Middle frontal gyrus (tissue), 1 donor: ENCODE measurements around the gene THEM5.
"Not testable (repeated sequence)": the region's sequence is repeated elsewhere in the genome, so short reads cannot be mapped to it uniquely, and the experiment has no call there.

Experiments used
- DNase-seq: peaks from one replicate; pipeline ENCODE4 v3.0.0-alpha.2; 2015; ENCODE audit warnings: low spot score; ENCODE audit errors: extremely low spot score

Gene THEM5, protein sequence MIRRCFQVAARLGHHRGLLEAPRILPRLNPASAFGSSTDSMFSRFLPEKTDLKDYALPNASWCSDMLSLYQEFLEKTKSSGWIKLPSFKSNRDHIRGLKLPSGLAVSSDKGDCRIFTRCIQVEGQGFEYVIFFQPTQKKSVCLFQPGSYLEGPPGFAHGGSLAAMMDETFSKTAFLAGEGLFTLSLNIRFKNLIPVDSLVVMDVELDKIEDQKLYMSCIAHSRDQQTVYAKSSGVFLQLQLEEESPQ

DNA sequence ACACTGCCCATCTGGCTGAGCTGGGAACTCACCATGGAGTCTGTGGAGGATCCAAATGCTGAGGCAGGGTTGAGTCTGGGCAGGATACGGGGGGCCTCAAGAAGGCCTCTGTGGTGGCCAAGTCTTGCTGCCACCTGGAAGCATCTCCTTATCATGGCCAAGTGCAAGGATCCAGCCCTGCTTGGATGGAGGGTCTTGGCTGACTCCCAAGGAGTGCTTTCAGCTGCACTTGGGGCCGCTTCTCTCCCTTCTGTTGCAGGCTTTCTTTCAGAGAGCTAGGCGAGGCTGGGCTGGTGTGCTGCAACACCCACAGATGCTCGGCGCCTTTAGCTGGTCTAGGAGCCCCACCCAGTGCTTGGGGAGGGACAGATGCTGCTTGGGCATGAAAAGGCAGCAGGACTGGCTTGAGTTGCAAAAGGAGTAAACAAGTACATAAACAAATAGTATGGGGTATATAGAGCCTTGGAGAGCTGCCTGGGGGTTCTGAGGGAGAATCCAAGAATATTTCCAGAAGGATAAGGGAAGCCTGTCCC lies at the start of gene THEM5:
THEM5 (minus strand) TSS at position 302 of the 533 bp plus-strand sequence; CDS start at position 155, 147 bp downstream.
- DNase-seq: no peak

DNA sequence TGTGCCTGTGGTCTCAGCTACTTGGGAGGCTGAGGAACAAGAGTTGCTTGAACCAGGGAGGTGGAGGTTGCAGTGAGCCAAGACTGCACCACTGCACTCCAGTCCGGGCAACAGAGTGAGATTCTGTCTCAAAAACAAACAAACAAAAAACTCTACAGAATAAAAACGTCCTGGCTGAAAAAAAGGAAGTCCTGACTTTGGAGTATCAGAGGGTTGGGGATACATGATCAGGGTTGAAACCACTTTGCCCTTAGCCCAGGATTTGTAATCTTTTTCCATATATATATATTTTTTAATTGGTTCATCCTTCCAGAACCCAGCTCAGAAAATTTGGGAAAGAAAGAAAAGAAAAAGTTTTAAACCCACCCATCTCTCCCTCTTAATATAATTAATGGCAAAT lies 49.3 kb upstream of the THEM5 start:
- no peak for DNase-seq

DNA sequence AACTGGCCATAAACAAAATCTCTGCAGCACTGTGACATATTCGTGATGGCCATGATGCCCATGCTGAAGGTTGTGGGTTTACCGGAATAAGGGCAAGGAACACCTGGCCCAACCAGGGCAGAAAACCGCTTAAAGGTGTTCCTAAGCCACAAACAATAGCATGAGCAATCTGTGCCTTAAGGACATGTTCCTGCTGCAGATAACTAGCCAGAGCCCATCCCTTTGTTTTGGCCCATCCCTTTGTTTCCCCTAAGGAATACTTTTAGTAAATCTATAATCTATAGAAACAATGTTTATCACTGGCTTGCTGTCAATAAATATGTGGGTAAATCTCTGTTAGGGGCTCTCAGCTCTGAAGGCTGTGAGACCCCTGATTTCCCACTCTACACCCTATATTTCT lies 47.3 kb upstream of the THEM5 start:
- not testable (repeated sequence) for DNase-seq

DNA sequence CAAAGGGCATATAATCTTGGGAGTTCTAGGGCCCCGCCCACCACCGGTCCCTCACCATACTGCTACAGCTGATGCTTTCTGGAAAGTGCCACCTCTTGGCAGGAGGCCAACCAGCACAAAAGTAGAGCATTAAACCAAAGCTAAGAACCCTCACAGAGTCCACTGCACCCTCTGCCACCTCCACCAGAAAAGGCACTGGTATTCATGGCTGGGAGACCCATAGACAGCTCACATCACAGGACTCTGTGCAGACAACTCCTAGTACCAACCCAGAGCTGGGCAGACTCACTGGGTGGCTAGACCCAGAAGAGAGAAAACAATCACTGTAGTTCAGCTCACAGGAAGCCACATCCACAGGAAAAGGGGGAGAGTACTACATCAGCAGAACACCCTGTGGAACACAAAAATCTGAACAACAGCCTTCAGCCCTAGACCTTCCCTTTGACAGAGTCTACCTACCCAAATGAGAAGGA lies 45.0 kb upstream of the THEM5 start:
- DNase-seq: no peak

DNA sequence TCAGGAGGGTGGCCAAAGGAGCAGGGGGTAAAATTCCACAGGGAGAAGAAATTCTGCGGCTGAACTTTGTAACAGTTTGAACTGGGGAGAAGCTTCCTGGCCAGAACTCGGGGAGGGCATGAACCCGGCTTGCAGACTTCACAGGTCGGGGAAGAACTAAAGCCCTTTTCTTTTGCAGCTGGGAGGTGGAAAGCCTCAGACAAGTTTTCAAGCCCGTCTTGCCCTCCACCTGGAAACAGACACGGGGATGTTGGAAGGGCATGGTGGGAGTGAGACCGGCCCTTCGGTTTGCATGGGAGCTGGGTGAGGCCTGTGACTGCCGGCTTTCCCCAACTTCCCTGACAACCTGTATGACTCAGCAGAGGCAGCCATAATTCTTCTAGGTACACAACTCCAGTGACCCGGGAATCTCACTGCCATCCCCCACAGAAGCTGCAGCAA lies 44.5 kb upstream of the THEM5 start:
- DNase-seq: no peak

DNA sequence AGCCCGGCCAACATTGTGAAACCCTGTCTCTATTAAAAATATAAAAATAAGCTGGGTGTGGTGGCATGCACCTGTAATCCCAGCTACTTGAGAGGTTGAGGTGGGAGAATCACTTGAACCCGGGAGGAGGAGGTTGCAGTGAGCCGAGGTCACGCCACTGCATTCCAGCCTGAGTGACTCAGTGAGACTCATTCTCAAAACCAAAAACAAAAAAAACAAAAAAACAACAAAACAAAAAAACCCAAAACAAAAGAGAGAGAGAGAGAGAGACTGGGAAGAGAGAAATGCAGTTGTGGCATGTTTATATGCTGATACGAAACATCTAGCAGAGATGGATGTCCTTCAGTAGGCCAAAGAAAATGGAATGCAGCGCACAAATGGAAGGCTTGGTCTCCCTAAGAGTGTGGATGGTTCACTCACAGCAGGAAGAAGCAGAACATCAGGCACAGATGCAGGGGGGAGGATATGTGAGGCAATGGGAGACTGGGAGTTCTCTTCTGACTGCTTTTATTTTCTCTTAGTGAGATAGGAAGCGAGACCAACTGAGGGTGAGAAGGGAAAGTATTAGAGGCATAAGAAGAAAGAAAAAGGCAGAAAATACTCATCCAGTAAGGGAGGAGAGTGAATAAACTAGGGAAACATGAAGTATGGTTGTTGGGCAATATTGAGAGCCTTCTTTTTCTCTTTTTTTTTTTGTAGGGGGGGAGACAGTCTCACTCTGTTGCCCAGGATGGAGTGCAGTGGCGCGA lies 39.8 kb upstream of the THEM5 start:
- no peak for DNase-seq

DNA sequence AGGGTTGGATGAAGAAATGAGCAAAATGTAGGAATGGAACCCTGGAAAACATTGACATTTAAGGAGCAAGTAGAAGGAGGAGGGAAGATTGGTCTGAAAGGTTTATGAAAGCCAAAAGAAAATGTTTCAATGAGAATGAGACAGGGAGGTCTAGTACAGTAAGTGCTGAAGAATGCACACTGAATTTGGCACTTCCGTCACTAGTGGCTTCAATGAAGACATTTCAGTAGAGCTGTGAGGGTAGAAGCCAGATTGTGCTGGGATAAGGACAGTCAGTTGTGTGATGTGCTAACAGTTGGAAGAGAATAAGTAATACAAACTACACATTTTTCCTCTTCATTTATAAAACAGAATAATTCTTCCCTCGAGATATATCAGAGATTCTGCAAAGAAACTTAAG lies 38.7 kb upstream of the THEM5 start:
- DNase-seq: no peak

DNA sequence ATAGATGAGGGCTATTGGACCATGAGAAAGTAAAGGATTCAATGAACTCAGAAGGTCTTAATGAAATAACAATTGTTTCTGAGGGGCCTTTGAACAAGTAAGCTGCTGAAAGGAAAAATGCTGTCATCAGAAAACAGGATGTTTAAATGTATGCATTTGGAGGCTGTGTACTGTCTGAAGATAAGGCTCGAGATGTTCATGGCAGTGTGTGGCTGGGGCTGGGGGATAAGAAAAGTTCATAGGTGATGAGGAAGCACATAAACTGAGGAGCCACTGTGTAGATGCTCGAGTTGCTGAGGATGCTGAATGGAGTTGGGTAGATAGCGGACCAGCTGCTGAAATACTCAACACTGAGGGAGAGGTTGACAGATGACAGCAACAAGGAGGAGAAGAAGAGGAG lies 38.0 kb upstream of the THEM5 start:
- no peak for DNase-seq

DNA sequence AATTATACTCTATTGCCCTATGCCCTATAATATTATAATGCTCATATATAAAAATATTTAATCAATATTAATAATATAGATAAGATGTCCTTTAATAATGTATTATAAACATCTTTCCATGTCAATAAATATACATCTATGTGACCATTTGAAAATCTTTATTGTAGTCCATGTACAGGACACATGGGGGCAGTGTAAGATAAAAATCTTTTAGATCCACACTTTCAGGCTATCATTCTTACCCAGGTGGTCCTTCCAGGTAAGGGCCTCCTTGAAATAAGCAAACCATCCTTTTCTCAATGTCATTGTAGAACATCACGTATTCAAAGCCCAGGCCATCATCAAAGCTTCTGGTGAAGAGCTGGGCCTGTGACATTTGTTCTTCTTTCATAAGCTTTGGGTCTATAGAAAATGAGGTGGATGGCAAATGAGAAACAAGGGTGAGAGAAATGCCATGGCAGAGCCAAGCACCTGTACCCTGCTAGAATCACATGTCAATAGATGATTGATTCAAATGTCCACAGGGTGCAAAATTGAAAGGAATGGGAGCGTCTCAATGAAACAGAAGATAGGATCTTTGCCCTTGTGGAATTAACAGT lies 35.6 kb upstream of the THEM5 start:
- DNase-seq: no peak

DNA sequence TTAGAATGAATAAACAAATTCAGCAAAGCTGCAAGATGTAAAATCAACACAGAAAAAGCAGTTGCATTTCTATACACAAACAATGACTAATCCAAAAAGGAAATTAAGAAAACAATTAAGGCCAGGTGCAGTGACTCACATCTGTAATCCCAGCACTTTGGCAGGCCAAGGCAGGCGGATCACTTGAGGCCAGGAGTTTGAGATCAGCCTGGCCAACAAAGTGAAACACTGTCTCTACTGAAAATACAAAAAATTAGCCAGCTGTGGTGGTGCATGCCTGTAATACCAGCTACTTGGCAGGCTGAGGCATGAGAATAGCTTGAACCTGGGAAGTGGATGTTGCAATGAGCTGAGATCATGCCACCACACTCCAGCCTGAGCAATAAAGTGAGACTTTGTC lies 33.5 kb upstream of the THEM5 start:
- no peak for DNase-seq

DNA sequence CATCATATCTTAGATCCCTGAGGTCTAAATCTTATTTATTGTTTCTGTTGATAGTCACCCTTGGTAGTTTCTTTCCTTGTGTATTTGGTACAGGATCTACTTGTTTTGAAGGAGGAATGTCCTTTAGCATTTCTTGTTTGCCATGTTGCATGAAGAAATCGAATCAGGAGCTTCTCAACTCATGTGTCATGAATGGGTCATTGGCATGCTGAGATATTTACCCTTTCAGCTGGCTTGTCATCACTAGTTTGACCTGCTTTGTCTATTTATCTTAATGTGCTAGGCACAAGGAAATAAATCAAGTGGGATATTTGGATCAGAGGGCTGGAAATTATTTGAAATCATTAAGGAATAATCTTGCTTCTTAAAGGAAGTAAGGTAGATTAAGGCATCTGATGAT lies 32.0 kb upstream of the THEM5 start:
- DNase-seq: no peak

DNA sequence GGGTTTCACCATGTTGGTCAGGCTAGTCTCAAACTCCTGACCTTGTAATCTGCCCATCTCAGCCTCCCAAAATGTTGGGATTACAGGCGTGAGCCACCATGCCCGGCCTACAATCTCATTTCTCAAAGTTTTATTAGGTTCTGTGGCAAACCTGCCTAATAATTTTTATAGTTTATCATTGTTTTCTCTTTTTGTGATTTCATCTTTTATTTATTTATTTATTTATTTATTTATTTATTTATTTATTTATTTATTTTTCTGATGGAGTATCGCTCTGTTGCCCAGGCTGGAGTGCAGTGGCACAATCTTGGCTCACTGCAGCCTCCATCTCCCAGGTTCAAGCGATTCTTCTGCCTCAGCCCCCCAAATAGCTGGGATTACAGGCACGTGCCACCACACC lies 31.4 kb upstream of the THEM5 start:
- not testable (repeated sequence) for DNase-seq

DNA sequence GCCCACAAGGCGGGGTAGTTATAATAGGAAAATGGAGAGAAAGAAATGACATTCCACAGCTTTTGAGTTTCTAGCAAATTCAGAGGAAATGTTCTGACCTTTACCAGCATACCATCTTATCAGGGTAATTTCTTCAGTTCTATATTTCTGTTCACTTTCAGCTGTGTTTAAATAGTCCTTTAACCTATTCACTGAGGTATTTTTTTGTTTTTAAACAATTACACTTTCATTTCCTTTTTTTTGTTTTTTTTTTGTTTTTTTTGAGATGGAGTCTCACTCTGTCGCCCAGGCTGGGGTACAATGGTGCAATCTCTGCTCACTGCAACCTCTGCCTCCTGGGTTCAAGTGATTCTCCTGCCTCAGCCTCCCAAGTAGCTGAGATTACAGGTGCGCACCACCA lies 30.9 kb upstream of the THEM5 start:
- DNase-seq: not testable (repeated sequence)

DNA sequence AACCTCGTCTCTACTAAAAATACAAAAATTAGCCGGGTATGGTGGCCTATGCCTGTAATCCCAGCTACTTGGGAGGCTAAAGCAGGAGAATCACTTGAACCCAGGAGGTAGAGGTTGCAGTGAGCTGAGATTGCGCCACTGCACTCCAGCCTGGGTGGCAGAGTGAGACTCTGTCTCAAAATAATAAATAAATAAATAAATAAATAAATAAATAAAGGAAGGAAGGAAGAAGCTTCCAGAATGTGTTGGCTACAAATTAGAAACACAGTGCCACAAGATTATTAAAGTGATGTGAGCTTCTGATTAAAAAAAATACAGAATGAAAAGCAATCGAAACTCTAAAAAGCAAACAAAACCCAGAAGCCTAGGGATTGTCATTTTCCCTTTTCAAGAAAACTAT lies 30.4 kb upstream of the THEM5 start:
- not testable (repeated sequence) for DNase-seq

DNA sequence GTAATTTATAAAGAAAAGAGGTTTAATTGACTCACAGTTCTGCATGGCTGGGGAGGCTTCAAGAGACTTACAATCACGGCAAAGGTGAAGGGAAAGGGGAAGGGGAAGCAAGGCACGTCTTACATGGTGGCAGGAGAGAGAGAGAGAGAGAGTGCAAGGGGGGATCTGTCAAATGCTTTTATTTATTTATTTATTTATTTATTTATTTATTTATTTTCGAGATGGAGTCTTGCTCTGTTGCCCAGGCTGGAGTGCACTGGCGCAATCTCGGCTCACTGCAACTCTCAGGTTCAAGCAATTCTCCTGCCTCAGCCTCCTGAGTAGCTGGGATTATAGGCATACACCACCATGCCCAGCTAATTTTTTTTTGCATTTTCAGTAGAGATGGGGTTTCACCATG lies 29.4 kb upstream of the THEM5 start:
- not testable (repeated sequence) for DNase-seq

DNA sequence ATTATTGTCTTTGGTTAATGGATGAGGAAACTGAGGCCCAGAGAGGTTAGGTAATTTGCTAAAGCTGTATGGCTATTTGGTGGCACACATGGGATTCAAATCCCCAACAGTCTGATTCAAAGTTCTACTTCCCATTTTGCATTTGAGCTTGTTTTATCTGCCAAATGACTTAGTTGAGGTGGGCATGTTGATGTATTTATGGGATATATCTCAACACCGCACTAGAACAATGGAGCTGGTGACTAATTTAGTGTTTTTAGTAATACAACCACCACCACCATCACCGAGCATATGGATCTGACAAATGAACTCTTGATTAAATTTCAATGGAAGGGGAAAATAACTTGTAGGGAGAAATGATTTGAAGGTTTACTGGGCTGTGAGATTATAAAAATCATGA lies 29.0 kb upstream of the THEM5 start:
- no peak for DNase-seq

DNA sequence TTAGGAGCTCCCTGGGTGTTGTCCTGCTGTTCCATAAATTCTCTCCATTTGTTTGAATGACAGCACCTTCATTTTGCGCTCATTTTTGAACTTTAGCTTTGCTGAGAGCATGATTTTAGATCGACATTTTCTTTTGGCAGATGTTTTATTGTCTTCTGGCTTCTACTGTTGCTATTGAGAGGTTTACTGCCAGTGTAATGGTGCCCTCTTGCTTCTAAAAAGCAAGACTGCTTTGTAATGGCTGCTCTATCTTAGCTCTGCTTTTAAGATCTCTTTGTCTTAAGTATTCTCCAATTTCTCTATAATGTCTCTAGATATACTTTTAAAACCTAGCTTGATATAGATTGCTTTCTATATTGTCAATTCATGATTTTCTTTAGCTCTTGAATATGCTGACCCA lies 28.0 kb upstream of the THEM5 start:
- DNase-seq: no peak

DNA sequence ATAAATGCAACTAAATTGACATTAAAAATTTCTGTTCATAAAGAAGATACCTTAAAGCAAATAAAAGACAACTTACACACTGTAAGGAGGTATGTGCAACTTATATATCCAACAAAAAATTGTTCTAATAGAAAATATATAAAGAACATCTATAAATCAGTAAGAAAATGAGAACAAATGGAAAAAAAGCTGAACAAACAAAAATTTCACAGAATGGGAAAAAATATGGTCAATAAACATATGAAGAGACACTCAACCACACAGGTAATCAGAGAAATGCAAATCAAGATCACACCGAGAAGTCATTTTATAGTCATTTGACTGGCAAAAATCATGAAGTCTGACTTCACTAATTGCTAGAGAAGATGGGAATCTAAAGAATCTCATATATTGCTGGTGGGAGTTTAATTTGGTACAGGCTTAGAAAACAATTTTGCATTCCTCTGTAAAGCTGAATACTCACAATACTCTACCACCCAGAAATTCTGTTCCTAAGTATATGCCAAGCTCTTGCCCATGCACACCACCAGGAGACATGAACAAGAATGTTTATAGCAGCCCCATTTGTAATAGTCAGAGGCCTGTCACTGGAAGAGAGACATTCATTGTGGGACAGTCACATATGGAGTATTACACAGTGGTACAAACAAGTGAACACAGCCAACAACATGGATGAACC lies 22.0 kb upstream of the THEM5 start:
- no peak for DNase-seq

DNA sequence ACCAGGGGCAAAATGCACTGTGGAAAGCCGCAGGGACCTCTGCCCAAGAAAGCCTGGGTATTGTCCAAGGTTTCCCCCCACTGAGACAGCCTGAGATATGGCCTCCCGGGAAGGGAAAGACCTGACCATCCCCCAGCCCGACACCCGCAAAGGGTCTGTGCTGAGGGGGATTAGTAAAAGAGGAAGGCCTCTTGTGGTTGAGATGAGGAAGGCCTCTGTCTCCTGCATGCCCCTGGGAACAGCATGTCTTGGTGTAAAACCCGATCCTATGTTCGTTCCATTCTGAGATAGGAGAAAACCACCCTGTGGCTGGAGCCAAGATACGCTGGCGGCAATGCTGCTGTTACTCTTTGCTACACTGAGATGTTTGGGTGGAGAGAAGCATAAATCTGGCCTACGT lies 19.3 kb upstream of the THEM5 start:
- not testable (repeated sequence) for DNase-seq

DNA sequence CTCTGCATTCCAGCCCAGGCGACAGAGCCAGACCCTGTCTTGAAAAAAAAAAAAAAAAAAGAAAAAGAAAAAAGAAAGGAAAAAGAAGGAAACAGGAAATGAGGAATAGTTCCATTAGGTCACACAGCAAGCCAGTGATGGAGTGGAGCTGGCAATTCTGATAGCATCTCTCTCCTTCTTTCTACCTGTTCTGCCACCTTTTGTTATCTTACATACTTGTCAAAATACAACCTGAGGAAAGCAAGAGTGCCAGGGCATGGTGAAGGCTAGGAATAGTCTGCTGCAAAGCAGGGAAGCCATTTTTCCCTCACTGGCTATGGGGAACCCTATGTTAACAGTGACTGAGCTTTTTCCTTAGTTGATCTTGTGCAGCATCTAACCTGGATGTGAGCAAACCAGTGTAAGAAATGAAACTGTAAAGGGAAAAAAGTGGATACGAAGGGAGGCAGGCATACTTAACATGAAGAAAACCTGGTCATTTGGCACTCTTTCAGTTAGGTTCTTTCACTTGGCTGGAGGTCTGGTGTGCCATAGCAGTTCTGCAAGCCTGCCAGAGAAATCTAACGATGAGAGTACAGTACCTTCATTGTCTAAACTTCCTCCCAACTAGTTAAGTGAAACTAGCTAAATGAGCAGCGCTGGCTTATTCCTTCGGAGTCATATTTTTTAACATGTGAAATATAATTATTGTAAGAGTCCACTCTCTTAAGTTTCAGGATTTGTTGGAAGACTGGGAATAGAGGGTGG lies 17.9 kb upstream of the THEM5 start:
- no peak for DNase-seq

DNA sequence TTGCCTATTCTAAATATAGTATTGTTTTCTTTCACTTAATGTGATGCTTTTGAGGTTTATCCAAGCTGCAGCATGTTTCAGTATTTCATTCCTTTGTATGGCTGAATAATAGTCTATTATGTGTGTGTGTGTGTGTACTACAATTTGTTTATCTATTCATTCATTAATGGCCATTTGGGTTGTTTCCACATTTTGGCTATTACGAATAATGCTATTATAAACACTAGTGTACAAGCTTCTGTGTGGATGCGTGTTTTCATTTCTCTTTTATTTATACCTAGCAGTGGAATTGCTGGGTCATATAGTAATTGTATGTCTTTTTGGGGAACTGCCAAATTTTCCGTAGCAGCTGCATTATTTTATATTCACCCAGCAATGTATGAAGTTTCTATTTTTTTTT lies 15.0 kb upstream of the THEM5 start:
- DNase-seq: no peak
